ENCODE measurements around the gene PDE4B. TPM values are rescaled to one million over a fixed set of nuclear protein-coding genes. Genes with fewer than 3 reads are reported as not detected.

PDE4B gene
- total and polyA plus RNA-seq, 2 of the 13 experiments (the other 11 are each of a cell fraction or from before 2014, with no cell fraction given), result not detected

DNA sequence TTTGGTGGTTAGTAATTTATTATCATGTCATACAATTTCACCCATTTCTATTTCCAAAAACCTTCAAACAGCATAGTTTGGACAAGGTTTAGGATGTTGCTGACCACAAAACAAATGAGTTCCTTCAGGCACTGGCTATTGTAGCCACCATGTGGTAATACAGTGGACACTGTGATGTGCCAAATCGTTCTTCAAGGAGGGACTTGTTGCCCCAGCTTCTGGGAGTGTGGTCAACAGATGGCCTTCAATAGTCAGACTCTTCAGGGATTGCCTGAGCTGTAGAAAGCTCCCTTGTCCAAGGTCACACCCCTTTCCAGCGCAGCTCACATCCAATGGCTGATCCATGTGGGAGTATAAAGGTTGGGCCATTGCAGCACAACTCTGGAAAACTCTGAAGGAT is 2.6 kb downstream of the PDE4B start (continued):
- TF ChIP-seq JUNB (CRISPR knock-in tag; IDR thresholded peaks at IDR 0.05; ENCODE audit: borderline replicate concordance) (no peak), ZMAT3 (CRISPR knock-in tag; conservative IDR thresholded peaks at IDR 0.05) (no peak), JDP2 (CRISPR knock-in tag; IDR thresholded peaks at IDR 0.05; ENCODE audit: borderline replicate concordance) (no peak), ZNF720 (CRISPR knock-in tag; IDR thresholded peaks at IDR 0.05) (no peak)
- TF ChIP-seq, protein P1, sequence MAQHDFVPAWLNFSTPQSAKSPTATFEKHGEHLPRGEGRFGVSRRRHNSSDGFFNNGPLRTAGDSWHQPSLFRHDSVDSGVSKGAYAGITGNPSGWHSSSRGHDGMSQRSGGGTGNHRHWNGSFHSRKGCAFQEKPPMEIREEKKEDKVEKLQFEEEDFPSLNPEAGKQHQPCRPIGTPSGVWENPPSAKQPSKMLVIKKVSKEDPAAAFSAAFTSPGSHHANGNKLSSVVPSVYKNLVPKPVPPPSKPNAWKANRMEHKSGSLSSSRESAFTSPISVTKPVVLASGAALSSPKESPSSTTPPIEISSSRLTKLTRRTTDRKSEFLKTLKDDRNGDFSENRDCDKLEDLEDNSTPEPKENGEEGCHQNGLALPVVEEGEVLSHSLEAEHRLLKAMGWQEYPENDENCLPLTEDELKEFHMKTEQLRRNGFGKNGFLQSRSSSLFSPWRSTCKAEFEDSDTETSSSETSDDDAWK (CRISPR knock-in tag; IDR thresholded peaks at IDR 0.05), result no peak

DNA sequence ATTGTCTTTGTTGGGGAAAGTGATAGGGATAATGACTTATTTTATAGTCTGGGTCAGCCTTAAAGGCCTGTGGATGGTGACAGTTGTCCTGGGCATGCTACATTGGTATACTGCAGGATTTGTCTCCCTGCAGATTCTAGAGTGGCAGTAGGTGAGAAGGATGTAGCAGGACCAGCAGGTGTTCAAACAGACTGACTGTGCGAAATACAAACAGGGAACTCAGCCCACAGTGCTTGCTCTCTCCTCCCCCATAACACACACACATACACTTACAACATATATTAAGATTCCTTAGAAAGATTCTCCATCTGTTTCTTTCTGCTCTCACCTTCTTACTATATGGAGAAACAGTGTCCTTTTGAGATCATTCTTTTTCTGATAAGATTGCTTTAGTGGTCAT is 6.9 kb downstream of the PDE4B start:
- no TSS peak for BruUV-seq (replicated peaks)
- Histone ChIP-seq H3K79me2 (ENCODE audit: insufficient read depth, low read length) (no peaks in the 10 kb centered on the region), H3K27ac (ENCODE audit: extremely low read length, insufficient read depth, low read length) (no peak overlapping the region), H3K4me2 (ENCODE audit: low read depth, low read length) (no peak overlapping the region), H3K4me3 (replicated peaks in 1 of 3; ENCODE audit: insufficient read depth in 1 of 3, low read depth in 2 of 3, low read length in 3 of 3) (no peak overlapping the region), H2AFZ (ENCODE audit: low read length) (no peak overlapping the region), H3K36me3 (replicated peaks in 1 of 2; ENCODE audit: control insufficient read depth in 1 of 2, insufficient read depth in 2 of 2, low read length in 2 of 2) (no peaks in the 10 kb centered on the region), H3K4me1 (ENCODE audit: insufficient read depth, low read length) (no peaks in the 10 kb centered on the region), H3K9me3 (ENCODE audit: low read length) (no peaks in the 10 kb centered on the region), H3K9ac (ENCODE audit: insufficient read depth, low read depth, low read length) (no peak overlapping the region), H4K20me1 (ENCODE audit: insufficient read depth, low read length) (no peaks in the 10 kb centered on the region), H3K27me3 (ENCODE audit: control insufficient read depth in 1 of 2, insufficient read depth in 2 of 2, low read length in 2 of 2) (no peaks in the 10 kb centered on the region; a peak in 1 of 5 replicates)
- DNase-seq (ENCODE audit: low spot score) (no peak), FAIRE-seq (no peak), ATAC-seq (no peak)
- WGBS (ENCODE audit: low lambda C conversion rate), result 0% methylated on average over 1 of the region's 1 CpG
- CTCF ChIA-PET (ENCODE audit: low intra/inter-chr PET ratio, low total read pairs), result no interaction called here
- in situ Hi-C loops (cut with HindIII; ENCODE audit: extremely low pct_ligation_motif_present, low pct_unique_long_range_greater_than_20kb) (no loop called here), intact Hi-C loops (cut with micrococcal nuclease; ENCODE audit: unreplicated experiment) (no loop called here)
- POLR2A ChIA-PET, result no interaction called here
- TF ChIP-seq RNF2 (conservative IDR thresholded peaks at IDR 0.05; ENCODE audit: low read depth) (no peak), NRL (CRISPR knock-in tag; IDR thresholded peaks at IDR 0.05; ENCODE audit: borderline replicate concordance) (no peak), ZFP36 (IDR thresholded peaks at IDR 0.05; ENCODE audit: borderline replicate concordance, low read depth, low read length, partially characterized antibody) (no peak), ZBTB8A (CRISPR knock-in tag; IDR thresholded peaks at IDR 0.05; ENCODE audit: borderline replicate concordance, low read depth) (no peak), TARDBP (CRISPR knock-in tag; IDR thresholded peaks at IDR 0.05) (no peak), ZNF367 (CRISPR knock-in tag; IDR thresholded peaks at IDR 0.05; ENCODE audit: borderline replicate concordance) (no peak), ZSCAN22 (CRISPR knock-in tag; IDR thresholded peaks at IDR 0.05) (no peak), PITX1 (CRISPR knock-in tag; IDR thresholded peaks at IDR 0.05) (no peak)
- TF ChIP-seq, protein P2, sequence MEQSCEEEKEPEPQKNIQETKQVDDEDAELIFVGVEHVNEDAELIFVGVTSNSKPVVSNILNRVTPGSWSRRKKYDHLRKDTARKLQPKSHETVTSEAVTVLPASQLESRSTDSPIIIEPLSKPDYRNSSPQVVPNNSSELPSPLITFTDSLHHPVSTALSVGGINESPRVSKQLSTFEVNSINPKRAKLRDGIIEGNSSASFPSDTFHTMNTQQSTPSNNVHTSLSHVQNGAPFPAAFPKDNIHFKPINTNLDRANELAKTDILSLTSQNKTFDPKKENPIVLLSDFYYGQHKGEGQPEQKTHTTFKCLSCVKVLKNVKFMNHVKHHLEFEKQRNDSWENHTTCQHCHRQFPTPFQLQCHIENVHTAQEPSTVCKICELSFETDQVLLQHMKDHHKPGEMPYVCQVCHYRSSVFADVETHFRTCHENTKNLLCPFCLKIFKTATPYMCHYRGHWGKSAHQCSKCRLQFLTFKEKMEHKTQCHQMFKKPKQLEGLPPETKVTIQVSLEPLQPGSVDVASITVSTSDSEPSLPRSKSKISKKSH (CRISPR knock-in tag; IDR thresholded peaks at IDR 0.05; ENCODE audit: borderline replicate concordance), result no peak
- TF ChIP-seq, protein P3, sequence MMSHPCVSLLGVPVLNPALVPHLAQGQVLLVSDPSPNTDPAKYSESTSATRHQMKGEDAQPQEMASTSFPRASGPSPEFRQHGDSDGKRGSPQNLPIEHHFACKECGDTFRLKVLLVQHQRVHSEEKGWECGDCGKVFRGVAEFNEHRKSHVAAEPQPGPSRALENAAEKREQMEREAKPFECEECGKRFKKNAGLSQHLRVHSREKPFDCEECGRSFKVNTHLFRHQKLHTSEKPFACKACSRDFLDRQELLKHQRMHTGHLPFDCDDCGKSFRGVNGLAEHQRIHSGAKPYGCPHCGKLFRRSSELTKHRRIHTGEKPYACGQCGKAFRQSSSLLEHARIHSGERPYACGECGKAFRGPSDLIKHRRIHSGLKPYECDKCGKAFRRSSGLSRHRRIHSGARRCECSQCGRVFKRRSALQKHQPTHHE (CRISPR knock-in tag; IDR thresholded peaks at IDR 0.05; ENCODE audit: borderline replicate concordance), result no peak
- TF ChIP-seq, protein P4, sequence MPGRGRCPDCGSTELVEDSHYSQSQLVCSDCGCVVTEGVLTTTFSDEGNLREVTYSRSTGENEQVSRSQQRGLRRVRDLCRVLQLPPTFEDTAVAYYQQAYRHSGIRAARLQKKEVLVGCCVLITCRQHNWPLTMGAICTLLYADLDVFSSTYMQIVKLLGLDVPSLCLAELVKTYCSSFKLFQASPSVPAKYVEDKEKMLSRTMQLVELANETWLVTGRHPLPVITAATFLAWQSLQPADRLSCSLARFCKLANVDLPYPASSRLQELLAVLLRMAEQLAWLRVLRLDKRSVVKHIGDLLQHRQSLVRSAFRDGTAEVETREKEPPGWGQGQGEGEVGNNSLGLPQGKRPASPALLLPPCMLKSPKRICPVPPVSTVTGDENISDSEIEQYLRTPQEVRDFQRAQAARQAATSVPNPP (CRISPR knock-in tag; IDR thresholded peaks at IDR 0.05), result no peak

Measured in HepG2 (cell line).